ENCODE data around the gene JAZF1. TPM values are rescaled to one million over a fixed set of nuclear protein-coding genes. Genes with fewer than 3 reads are reported as not detected.
A peak's percentile ranks its signal among the peaks of the same experiment; 100 is the strongest.

The JAZF1 gene
- total RNA-seq, 1 donor from 2014 or later: 36.1 TPM

GRCh38 chr7:28151965-28152364 lies 28.6 kb downstream of the JAZF1 start:
- Histone ChIP-seq H3K4me1 (peaks cover 46% of the 10 kb centered on the region), H3K9me3 (no peaks in the 10 kb centered on the region), H3K4me3 (no peak overlapping the region), H3K27ac (no peak overlapping the region), H3K36me3 (no peaks in the 10 kb centered on the region), H3K27me3 (no peaks in the 10 kb centered on the region)
- intact Hi-C loops (cut with DNase I): no loop called here
- DNase-seq (ENCODE audit: extremely low spot score in 2 of 2): no peak
- TF ChIP-seq POLR2AphosphoS5 (IDR thresholded peaks at IDR 0.05; ENCODE audit: insufficient read depth in 1 of 2, low read depth in 1 of 2) (no peak), POLR2A (IDR thresholded peaks at IDR 0.05) (no peak), CTCF (IDR thresholded peaks at IDR 0.05) (no peak)

GRCh38 chr7:28149291-28150101 lies 31.1 kb downstream of the JAZF1 start:
- no peaks in the 10 kb centered on the region for H3K9me3 ChIP-seq
- TF ChIP-seq CTCF (IDR thresholded peaks at IDR 0.05): no peak
- no peak for TF ChIP-seq POLR2AphosphoS5 (IDR thresholded peaks at IDR 0.05; ENCODE audit: insufficient read depth in 1 of 2, low read depth in 1 of 2)
- intact Hi-C loops (cut with DNase I): no loop called here
- H3K4me1 ChIP-seq: peaks cover 25% of the 10 kb centered on the region
- H3K36me3 ChIP-seq: no peaks in the 10 kb centered on the region
- H3K4me3 ChIP-seq: no peak overlapping the region
- H3K27me3 ChIP-seq: no peaks in the 10 kb centered on the region
- no peak for DNase-seq (ENCODE audit: extremely low spot score in 2 of 2)
- no peak overlapping the region for H3K27ac ChIP-seq

- no peak overlapping the region for H3K4me3 ChIP-seq
- intact Hi-C loops (cut with DNase I): no loop called here
- no peaks in the 10 kb centered on the region for H3K27me3 ChIP-seq
- TF ChIP-seq CTCF (IDR thresholded peaks at IDR 0.05) (no peak), POLR2AphosphoS5 (IDR thresholded peaks at IDR 0.05; ENCODE audit: insufficient read depth in 1 of 2, low read depth in 1 of 2) (no peak), POLR2A (IDR thresholded peaks at IDR 0.05) (no peak)
- no peaks in the 10 kb centered on the region for H3K9me3 ChIP-seq
- H3K36me3 ChIP-seq: no peaks in the 10 kb centered on the region
- peaks cover 22% of the 10 kb centered on the region for H3K4me1 ChIP-seq
- no peak for DNase-seq (ENCODE audit: extremely low spot score in 2 of 2)
- no peak overlapping the region for H3K27ac ChIP-seq
Observed at GRCh38 chr7:28145931-28146330, 34.7 kb downstream of the JAZF1 start.

- intact Hi-C loops (cut with DNase I): no loop called here
- H3K9me3 ChIP-seq: no peaks in the 10 kb centered on the region
- peaks cover 22% of the 10 kb centered on the region for H3K4me1 ChIP-seq
- TF ChIP-seq POLR2AphosphoS5 (IDR thresholded peaks at IDR 0.05; ENCODE audit: insufficient read depth in 1 of 2, low read depth in 1 of 2) (no peak), POLR2A (IDR thresholded peaks at IDR 0.05) (no peak), CTCF (IDR thresholded peaks at IDR 0.05) (no peak)
- no peak overlapping the region for H3K4me3 ChIP-seq
- DNase-seq (ENCODE audit: extremely low spot score in 2 of 2): no peak
- no peak overlapping the region for H3K27ac ChIP-seq
- H3K27me3 ChIP-seq: no peaks in the 10 kb centered on the region
- H3K36me3 ChIP-seq: no peaks in the 10 kb centered on the region
Observed at GRCh38 chr7:28145090-28145626, 35.4 kb downstream of the JAZF1 start.

GRCh38 chr7:28144266-28144665 lies 36.3 kb downstream of the JAZF1 start:
- TF ChIP-seq POLR2AphosphoS5 (IDR thresholded peaks at IDR 0.05; ENCODE audit: insufficient read depth in 1 of 2, low read depth in 1 of 2) (no peak), CTCF (IDR thresholded peaks at IDR 0.05) (no peak), POLR2A (IDR thresholded peaks at IDR 0.05) (no peak)
- Histone ChIP-seq H3K36me3 (no peaks in the 10 kb centered on the region), H3K27me3 (no peaks in the 10 kb centered on the region), H3K9me3 (no peaks in the 10 kb centered on the region), H3K4me3 (no peak overlapping the region), H3K4me1 (peaks cover 13% of the 10 kb centered on the region), H3K27ac (peak overlapping the region; percentile 21)
- intact Hi-C loops (cut with DNase I): no loop called here
- DNase-seq (ENCODE audit: extremely low spot score in 2 of 2): no peak
